Kidney (tissue), 14 donors: Measurements from ENCODE around the gene CDC42EP3. TPM values are rescaled to one million over a fixed set of nuclear protein-coding genes. Genes with fewer than 3 reads are reported as not detected.

ENCODE experiments used
- DNase-seq, 5 donors: peaks; one replicate each; pipeline ENCODE4 v3.0.0-alpha.2; 2013 to 2020
- FAIRE-seq: peaks from 2 replicates; lab custom pipeline; 2012; peaks lifted over from hg19 to GRCh38; lab: Jason Lieb, UNC
- H3K27ac ChIP-seq, 2 donors: one replicate each; pipeline ENCODE4 v1.7.0; 2013; ENCODE audit warnings: low read depth in 2 of 2, low read length in 2 of 2, inconsistent platforms in 1 of 2
- H3K27me3 ChIP-seq: one replicate; pipeline ENCODE4 v1.7.1; 2013; ENCODE audit warnings: low read length, inconsistent platforms; ENCODE audit not compliant: control insufficient read depth, insufficient read depth
- H3K36me3 ChIP-seq, 3 donors: one replicate each; pipeline versions ENCODE4 v1.7.0 to v1.7.1; 2013; ENCODE audit warnings: low read length in 3 of 3, control low read depth in 1 of 3, inconsistent platforms in 1 of 3; ENCODE audit not compliant: insufficient read depth in 3 of 3, control insufficient read depth in 2 of 3
- H3K4me1 ChIP-seq, 3 donors: one replicate each; pipeline versions ENCODE4 v1.7.0 to v1.7.1; 2013; ENCODE audit warnings: low read length in 3 of 3, inconsistent platforms in 1 of 3, low read depth in 1 of 3; ENCODE audit not compliant: control insufficient read depth in 2 of 3, insufficient read depth in 2 of 3
- H3K4me3 ChIP-seq, 3 donors: one replicate each; pipeline versions ENCODE4 v1.7.0 to v1.8.1; 2013; ENCODE audit warnings: low read length in 3 of 3, control low read depth in 1 of 3, inconsistent platforms in 1 of 3
- H3K9ac ChIP-seq, 3 donors: one replicate each; pipeline versions ENCODE4 v1.7.0 to v1.7.1; 2013; ENCODE audit warnings: low read length in 3 of 3, control low read depth in 1 of 3, inconsistent platforms in 1 of 3
- H3K9me3 ChIP-seq, 3 donors: one replicate each; pipeline versions ENCODE4 v1.7.0 to v1.7.1; 2013; ENCODE audit warnings: low read length in 3 of 3, control low read depth in 1 of 3, inconsistent platforms in 1 of 3; ENCODE audit not compliant: control insufficient read depth in 2 of 3, insufficient read depth in 1 of 3
- CTCF ChIP-seq: IDR thresholded peaks from 3 replicates; pipeline ENCODE4 v1.5.1; 2012; ENCODE audit warnings: mild to moderate bottlenecking, moderate library complexity, borderline replicate concordance; ENCODE audit not compliant: insufficient read depth; ENCODE audit errors: extremely low read depth
- intact Hi-C: fragments of 100-400 bp; cut with DNase I; formaldehyde crosslinking; loops from one replicate; pipeline ENCODE4 v1.11.1; 2022
- polyA plus RNA-seq: library from polyadenylated mRNA; stranded (reverse); fragments of 350-450 nt; fragmentation: Illumina TruSeq; extraction: RNeasy Lipid Tissue Mini Kit (QIAGEN cat#74804); gene quantifications from one replicate; pipeline ENCODE4 v1.2.3, GENCODE V29; 2014; ENCODE audit warnings: low read depth, low replicate concordance; ENCODE audit not compliant: insufficient read depth
- total RNA-seq: library from RNA; stranded (reverse); fragmentation: NEBNext Ultra II Directional; extraction: Animal tissue kit (Norgen Biotek cat#: 25700); gene quantifications from one replicate; pipeline ENCODE4 v1.2.1, GENCODE V29; 2021
- donor health status: control.
- donor health status: control.
- donor health status: control.
- donor health status: control.
- donor health status: control.
- donor health status: DM: yes; HTN: yes; CAD: no.
- donor health status: Normal renal cell carcinoma (clear cell type).

The CDC42EP3 gene
- total and polyA plus RNA-seq, 2 donors from 2014 or later = 21.3 to 34.1 TPM

GRCh38 chr2:37638973-37639372 is 32.5 kb downstream of the CDC42EP3 start:
- no peak overlapping the region for H3K9ac ChIP-seq
- no peaks in the 10 kb centered on the region for H3K4me1 ChIP-seq
- no peaks in the 10 kb centered on the region for H3K9me3 ChIP-seq
- no peak overlapping the region for H3K27ac ChIP-seq
- DNase-seq (no peak), FAIRE-seq (no peak)
- no peak overlapping the region for H3K4me3 ChIP-seq
- intact Hi-C loops = no loop called here
- H3K27me3 ChIP-seq = no peaks in the 10 kb centered on the region
- TF ChIP-seq CTCF = no peak
- peaks cover 0 to under 1% (median 0%) of the 10 kb centered on the region in 3 donors for H3K36me3 ChIP-seq

GRCh38 chr2:37637985-37638384 is 33.5 kb downstream of the CDC42EP3 start:
- H3K27me3 ChIP-seq = no peaks in the 10 kb centered on the region
- H3K9me3 ChIP-seq = no peaks in the 10 kb centered on the region
- H3K9ac ChIP-seq = no peak overlapping the region
- no peak for TF ChIP-seq CTCF
- intact Hi-C loops = no loop called here
- H3K4me1 ChIP-seq = no peaks in the 10 kb centered on the region
- H3K27ac ChIP-seq = no peak overlapping the region
- H3K4me3 ChIP-seq = no peak overlapping the region
- no peak for DNase-seq
- no peaks in the 10 kb centered on the region for H3K36me3 ChIP-seq
- no peak for FAIRE-seq

- H3K36me3 ChIP-seq = no peaks in the 10 kb centered on the region
- intact Hi-C loops = no loop called here
- no peak overlapping the region for H3K4me3 ChIP-seq
- no peak overlapping the region for H3K9ac ChIP-seq
- DNase-seq = peak in 1 of 5 donors; percentile 41
- FAIRE-seq = no peak
- H3K27me3 ChIP-seq = no peaks in the 10 kb centered on the region
- TF ChIP-seq CTCF = no peak
- H3K4me1 ChIP-seq = no peaks in the 10 kb centered on the region
- no peaks in the 10 kb centered on the region for H3K9me3 ChIP-seq
- H3K27ac ChIP-seq = no peak overlapping the region
Observed at GRCh38 chr2:37637190-37637860, 34.1 kb downstream of the CDC42EP3 start.
